Measurements from ENCODE around the gene TRAPPC2. TPM values are rescaled to one million over a fixed set of nuclear protein-coding genes. Genes with fewer than 3 reads are reported as not detected.

Gene TRAPPC2
- polyA plus RNA-seq (ENCODE audit: insufficient read length in 12 of 12) = 10 to 100 TPM in 9 of 12 donors, 1 to 10 TPM in 2, not detected in 1; 8.3 to 19.2 (median 14.4) TPM
- long read RNA-seq, donor 1, partial matches to known transcripts = 249 of 280 reads
- long read RNA-seq, donor 1, other reads (novel, unspliced or antisense) = 27 of 280 reads
- long read RNA-seq, donor 2, partial matches to known transcripts = 0 of 1 reads
- long read RNA-seq, donor 2, other reads (novel, unspliced or antisense) = 0 of 1 reads
- long read RNA-seq, donor 3 = 0 reads
- long read RNA-seq, donor 4, partial matches to known transcripts = 0 of 2 reads
- long read RNA-seq, donor 4, other reads (novel, unspliced or antisense) = 0 of 2 reads
- long read RNA-seq, donor 5, transcript TRAPPC2-203 (6 exons, 2,776 nt) = major isoform, 5 of 6 reads
- long read RNA-seq, donor 5, partial matches to known transcripts = 0 of 6 reads
- long read RNA-seq, donor 5, other reads (novel, unspliced or antisense) = 0 of 6 reads
- long read RNA-seq, donor 6, transcript TRAPPC2-201 (5 exons, 2,716 nt) = major isoform, 5 of 5 reads
- long read RNA-seq, donor 6, partial matches to known transcripts = 0 of 5 reads
- long read RNA-seq, donor 6, other reads (novel, unspliced or antisense) = 0 of 5 reads
- long read RNA-seq, donor 7, partial matches to known transcripts = 0 of 2 reads
- long read RNA-seq, donor 7, other reads (novel, unspliced or antisense) = 0 of 2 reads
- long read RNA-seq, donor 8, partial matches to known transcripts = 20 of 29 reads
- long read RNA-seq, donor 8, other reads (novel, unspliced or antisense) = 7 of 29 reads
- long read RNA-seq, donor 9, partial matches to known transcripts = 0 of 1 reads
- long read RNA-seq, donor 9, other reads (novel, unspliced or antisense) = 0 of 1 reads
- long read RNA-seq, donor 10, partial matches to known transcripts = 0 of 1 reads
- long read RNA-seq, donor 10, other reads (novel, unspliced or antisense) = 0 of 1 reads
- long read RNA-seq, donor 11, partial matches to known transcripts = 0 of 3 reads
- long read RNA-seq, donor 11, other reads (novel, unspliced or antisense) = 0 of 3 reads

DNA sequence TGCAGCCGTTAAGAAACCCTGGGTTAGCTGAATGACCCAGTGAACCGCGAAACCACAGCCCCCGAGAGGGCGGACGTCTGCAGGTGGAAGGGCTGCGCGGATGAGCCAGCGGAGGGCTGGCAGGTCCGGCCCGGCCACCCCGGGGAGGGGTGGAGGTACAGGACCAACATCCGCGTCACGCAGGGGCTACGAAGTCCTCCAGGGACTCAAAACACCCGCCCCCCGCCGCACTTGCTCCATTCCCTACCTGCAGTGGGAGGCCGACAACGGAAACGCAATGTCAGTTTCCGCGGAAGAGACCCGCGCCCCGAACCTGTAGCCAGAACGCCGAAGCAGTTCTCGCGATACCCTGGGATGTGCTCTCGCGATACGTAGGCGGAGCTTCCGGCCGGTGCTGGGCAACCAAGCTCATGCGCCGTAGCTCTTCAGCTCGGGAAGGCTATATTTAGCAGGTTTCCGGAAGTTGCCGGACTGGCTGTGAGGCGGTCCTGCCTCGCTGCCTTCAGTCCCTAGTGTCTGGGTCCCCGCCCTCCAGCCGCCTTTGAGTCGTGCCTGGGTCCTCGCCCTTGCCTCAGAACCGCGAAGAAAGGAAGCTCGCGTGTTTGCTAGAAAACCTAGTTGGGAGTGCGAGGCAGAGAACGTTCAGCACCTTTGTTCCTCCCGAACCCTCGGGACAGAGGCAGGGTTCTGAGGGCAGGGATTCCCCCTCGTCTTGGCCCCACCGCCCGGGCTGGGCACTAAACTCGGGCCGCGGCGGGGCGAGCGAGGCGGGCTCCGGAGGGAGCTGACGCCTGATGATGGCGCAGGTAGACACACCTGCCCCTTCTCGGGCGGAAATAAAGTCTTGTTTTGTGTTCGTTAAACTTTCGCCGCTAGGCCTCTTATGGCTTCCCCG, at the start of gene TRAPPC2, which contains the start of gene OFD1:
Gene TRAPPC2 (minus strand): TSS at position 343 of the 895 bp plus-strand sequence. CDS start 14,657 bp downstream, outside the sequence.
Gene OFD1 (plus strand): TSS at position 471 of the 895 bp plus-strand sequence. CDS start 324 bp downstream, at position 795.
- peak; percentile 95 for DNase-seq

GRCh38 chrX:13780868-13781427, 46.5 kb upstream of the TRAPPC2 start:
- no peak for DNase-seq

- no peak for DNase-seq
Measured at GRCh38 chrX:13778916-13779315, 44.5 kb upstream of the TRAPPC2 start.

GRCh38 chrX:13776387-13776786, 42.0 kb upstream of the TRAPPC2 start:
- DNase-seq = no peak

GRCh38 chrX:13775837-13776236, 41.4 kb upstream of the TRAPPC2 start:
- DNase-seq = no peak

DNA sequence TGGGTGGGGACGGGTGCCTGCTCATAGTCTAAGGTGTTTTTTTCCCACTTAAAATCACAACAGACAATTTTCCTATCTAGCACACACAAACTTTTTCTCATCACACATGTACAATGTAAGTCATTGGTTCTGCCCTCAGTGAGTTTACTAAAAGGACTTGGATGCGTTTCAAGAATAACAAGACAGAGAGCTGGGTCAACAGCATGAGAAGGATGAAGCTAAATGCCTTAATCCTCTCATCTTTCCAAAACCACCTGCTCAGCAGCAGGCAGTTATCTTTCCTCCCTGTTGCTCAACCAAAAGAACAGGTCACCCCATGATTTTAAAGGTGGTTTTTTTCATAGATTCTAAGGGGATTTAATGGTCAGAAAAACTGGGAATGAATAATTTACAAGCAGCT, 40.3 kb upstream of the TRAPPC2 start:
- DNase-seq = no peak

GRCh38 chrX:13770013-13770535, 35.7 kb upstream of the TRAPPC2 start:
- DNase-seq = no peak

- DNase-seq = no peak
Measured at GRCh38 chrX:13768939-13769338, 34.5 kb upstream of the TRAPPC2 start.

- no peak for DNase-seq
Measured at GRCh38 chrX:13764765-13765164, 30.3 kb upstream of the TRAPPC2 start.

GRCh38 chrX:13764281-13764680, 29.9 kb upstream of the TRAPPC2 start:
- DNase-seq = no peak

DNA sequence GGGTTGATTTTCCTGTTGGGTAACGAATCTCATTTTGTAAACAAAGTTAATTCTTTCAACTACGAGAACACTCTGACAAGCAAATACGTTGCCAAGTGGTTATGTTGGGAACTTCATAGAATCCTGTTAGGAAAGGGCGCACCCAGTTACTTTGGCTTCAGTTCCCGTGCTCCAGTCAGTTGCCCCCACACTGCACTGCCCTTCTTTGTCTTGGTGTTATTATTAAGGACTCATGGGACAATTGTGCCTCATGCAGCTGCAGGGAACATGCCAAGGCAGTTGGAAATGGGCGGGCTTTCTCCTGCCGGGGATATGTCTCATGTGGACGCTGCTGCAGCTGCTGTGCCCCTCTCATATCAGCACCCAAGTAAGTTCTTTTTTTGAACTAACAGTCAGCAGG, 29.1 kb upstream of the TRAPPC2 start:
- DNase-seq = no peak

- DNase-seq = no peak
Measured at GRCh38 chrX:13761606-13762414, 27.4 kb upstream of the TRAPPC2 start.

- DNase-seq = no peak
Measured at GRCh38 chrX:13760426-13760825, 26.0 kb upstream of the TRAPPC2 start.

GRCh38 chrX:13759152-13759718, 24.8 kb upstream of the TRAPPC2 start:
- DNase-seq = no peak

- DNase-seq = no peak
Measured at GRCh38 chrX:13756381-13756780, 22.0 kb upstream of the TRAPPC2 start.

DNA sequence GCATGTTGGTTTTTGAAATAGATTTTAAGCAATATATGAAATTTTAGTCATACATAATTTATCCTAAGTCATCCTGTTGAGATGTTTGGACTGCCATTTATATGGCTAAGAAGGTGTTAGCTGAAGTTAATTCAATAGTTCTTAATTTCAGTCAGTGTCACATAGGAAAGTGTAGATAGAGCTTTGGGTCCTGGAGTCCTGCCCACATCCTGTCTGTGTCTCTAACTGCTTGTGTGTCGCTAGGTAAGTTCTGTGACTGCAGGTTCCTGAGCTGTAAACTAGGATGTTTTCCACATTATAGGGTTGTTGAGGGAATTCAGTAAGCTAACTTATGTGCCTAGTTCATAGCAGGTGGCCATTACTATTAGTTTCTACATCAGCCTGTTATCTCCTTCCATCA, 20.8 kb upstream of the TRAPPC2 start:
- DNase-seq = no peak

- DNase-seq = no peak
Measured at GRCh38 chrX:13754765-13755164, 20.3 kb upstream of the TRAPPC2 start.

GRCh38 chrX:13752646-13753045, 18.2 kb upstream of the TRAPPC2 start:
- DNase-seq = no peak

DNA sequence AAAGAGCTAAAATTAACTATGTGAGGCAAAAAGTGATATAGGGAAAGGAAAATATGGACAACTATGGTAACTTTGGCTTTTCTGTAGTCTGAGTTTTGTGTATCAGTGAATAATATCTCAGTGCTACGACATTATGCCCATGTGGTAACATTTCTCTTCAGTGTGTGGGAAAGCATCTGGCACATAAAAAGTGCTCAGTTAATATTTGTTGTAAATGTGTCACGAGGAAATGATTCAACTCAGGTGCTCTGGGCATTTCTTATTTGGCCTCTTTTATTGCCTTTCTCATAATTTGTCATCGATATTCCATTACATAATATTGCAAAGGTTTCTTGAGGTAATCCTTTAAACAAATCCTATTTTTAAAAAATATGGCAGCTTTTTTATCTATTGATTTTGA, 17.7 kb upstream of the TRAPPC2 start:
- DNase-seq = no peak
